HG02943 (cell line): ENCODE results near the gene SARS2.
"Not testable (repeated sequence)": the region's sequence is repeated elsewhere in the genome, so short reads cannot be mapped to it uniquely, and the experiment has no call there.

ENCODE experiments used
- ATAC-seq: cut with Tn5 transposase; IDR thresholded peaks from one replicate; pipeline ENCODE4 v1.9.1; 2021; ENCODE audit warnings: mild to moderate bottlenecking, low read depth, moderate library complexity; ENCODE audit not compliant: unreplicated experiment

The SARS2 gene

GRCh38 chr19:38949580-38950367 is 19.2 kb upstream of the SARS2 start:
- ATAC-seq = no peak

- no peak for ATAC-seq
These were observed 15.9 kb upstream of the SARS2 start for GRCh38 chr19:38946229-38947010.

- no peak for ATAC-seq
These were observed 15.1 kb upstream of the SARS2 start for GRCh38 chr19:38945562-38946228.

GRCh38 chr19:38944981-38945506 is 14.5 kb upstream of the SARS2 start:
- ATAC-seq = no peak

- ATAC-seq = no peak
These were observed 12.1 kb upstream of the SARS2 start for GRCh38 chr19:38942471-38943181.

GRCh38 chr19:38941979-38942378 is 11.4 kb upstream of the SARS2 start:
- no peak for ATAC-seq

GRCh38 chr19:38941466-38941865 is 10.9 kb upstream of the SARS2 start:
- not testable (repeated sequence) for ATAC-seq

GRCh38 chr19:38939957-38940356 is 9.4 kb upstream of the SARS2 start:
- no peak for ATAC-seq

- no peak for ATAC-seq
These were observed 3.0 kb upstream of the SARS2 start for GRCh38 chr19:38933544-38933943.

- ATAC-seq = no peak
These were observed 2.0 kb upstream of the SARS2 start for GRCh38 chr19:38932425-38933179.

- no peak for ATAC-seq
These were observed 894 bp upstream of the SARS2 start for GRCh38 chr19:38931521-38931793.

- ATAC-seq = peak; percentile 94
These were observed 385 bp upstream of the SARS2 start, which contains the start of gene MRPS12 for GRCh38 chr19:38930776-38931520. MRPS12 (plus strand) TSS chr19:38930944; CDS start chr19:38931295, 351 bp downstream.

- ATAC-seq = no peak
These were observed 2.1 kb downstream of the SARS2 start for GRCh38 chr19:38928391-38929001.

GRCh38 chr19:38924388-38924787 is 6.2 kb downstream of the SARS2 start:
- ATAC-seq = no peak

- ATAC-seq = no peak
These were observed 8.1 kb downstream of the SARS2 start for GRCh38 chr19:38922482-38922881.

- no peak for ATAC-seq
These were observed 8.9 kb downstream of the SARS2 start for GRCh38 chr19:38921420-38922274.

GRCh38 chr19:38920602-38921419 is 9.8 kb downstream of the SARS2 start:
- no peak for ATAC-seq
